A673 (cell line): ENCODE results near the gene KIAA0040.

ENCODE experiments used
- EZH2 ChIP-seq: fragments of 200-600 bp; sonication (generic); IDR thresholded peaks from 2 replicates; pipeline ENCODE4 v1.6.1; 2017; ENCODE audit warnings: borderline replicate concordance, low read depth, mild to moderate bottlenecking, mixed read lengths, antibody characterized with exemption, low read length; ENCODE audit not compliant: poor library complexity, severe bottlenecking
- TF ChIP-seq, protein P1 (sequence below): fragments of 300-800, 200-600 bp; sonication (generic); conservative IDR thresholded peaks from 2 replicates; pipeline ENCODE4 v1.5.1; 2017; ENCODE audit warnings: low read depth, mild to moderate bottlenecking, antibody characterized with exemption, low read length, moderate library complexity, mixed read lengths

DNA sequence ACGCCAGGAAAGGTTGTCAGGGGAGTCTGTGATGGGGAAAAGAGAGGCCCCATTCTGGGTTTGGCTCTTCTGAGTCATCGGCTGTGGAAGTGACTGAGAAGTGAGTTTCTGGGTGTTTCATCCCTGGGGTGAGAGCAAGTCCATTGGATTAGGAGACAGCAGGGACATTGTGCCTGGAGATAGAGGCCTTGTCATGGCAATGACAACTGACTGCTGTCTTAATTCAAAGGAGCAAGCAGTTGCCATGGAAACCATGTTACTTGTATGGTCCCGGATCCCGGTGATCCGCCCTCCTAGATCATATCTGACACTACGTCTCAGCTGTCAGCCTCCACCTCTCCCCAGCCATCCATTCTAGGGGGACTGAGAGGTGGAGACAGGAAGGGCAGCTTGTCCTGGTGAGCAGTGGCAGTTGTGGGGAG lies 34.4 kb downstream of the KIAA0040 start:
- TF ChIP-seq, protein P1, sequence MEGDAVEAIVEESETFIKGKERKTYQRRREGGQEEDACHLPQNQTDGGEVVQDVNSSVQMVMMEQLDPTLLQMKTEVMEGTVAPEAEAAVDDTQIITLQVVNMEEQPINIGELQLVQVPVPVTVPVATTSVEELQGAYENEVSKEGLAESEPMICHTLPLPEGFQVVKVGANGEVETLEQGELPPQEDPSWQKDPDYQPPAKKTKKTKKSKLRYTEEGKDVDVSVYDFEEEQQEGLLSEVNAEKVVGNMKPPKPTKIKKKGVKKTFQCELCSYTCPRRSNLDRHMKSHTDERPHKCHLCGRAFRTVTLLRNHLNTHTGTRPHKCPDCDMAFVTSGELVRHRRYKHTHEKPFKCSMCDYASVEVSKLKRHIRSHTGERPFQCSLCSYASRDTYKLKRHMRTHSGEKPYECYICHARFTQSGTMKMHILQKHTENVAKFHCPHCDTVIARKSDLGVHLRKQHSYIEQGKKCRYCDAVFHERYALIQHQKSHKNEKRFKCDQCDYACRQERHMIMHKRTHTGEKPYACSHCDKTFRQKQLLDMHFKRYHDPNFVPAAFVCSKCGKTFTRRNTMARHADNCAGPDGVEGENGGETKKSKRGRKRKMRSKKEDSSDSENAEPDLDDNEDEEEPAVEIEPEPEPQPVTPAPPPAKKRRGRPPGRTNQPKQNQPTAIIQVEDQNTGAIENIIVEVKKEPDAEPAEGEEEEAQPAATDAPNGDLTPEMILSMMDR, result no peak
- no peak for TF ChIP-seq EZH2
